ENCODE measurements around the gene ZNF341.

- no peak for TF ChIP-seq NR2C1 (IDR thresholded peaks at IDR 0.05)
- no peak for TF ChIP-seq NR2C1 (tag; IDR thresholded peaks at IDR 0.05)
- no peak for TF ChIP-seq PTRF (tag; IDR thresholded peaks at IDR 0.05)
- TF ChIP-seq SIX5 (IDR thresholded peaks at IDR 0.05; ENCODE audit: borderline replicate concordance in 1 of 2, insufficient read depth in 1 of 2, low read depth in 1 of 2, low read length in 2 of 2): no peak
- TF ChIP-seq, protein P1, sequence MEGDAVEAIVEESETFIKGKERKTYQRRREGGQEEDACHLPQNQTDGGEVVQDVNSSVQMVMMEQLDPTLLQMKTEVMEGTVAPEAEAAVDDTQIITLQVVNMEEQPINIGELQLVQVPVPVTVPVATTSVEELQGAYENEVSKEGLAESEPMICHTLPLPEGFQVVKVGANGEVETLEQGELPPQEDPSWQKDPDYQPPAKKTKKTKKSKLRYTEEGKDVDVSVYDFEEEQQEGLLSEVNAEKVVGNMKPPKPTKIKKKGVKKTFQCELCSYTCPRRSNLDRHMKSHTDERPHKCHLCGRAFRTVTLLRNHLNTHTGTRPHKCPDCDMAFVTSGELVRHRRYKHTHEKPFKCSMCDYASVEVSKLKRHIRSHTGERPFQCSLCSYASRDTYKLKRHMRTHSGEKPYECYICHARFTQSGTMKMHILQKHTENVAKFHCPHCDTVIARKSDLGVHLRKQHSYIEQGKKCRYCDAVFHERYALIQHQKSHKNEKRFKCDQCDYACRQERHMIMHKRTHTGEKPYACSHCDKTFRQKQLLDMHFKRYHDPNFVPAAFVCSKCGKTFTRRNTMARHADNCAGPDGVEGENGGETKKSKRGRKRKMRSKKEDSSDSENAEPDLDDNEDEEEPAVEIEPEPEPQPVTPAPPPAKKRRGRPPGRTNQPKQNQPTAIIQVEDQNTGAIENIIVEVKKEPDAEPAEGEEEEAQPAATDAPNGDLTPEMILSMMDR (IDR thresholded peaks at IDR 0.05 in 2 of 3, conservative IDR thresholded peaks at IDR 0.05 in 1 of 3; ENCODE audit: insufficient read depth in 2 of 3, low read depth in 1 of 3, low read length in 3 of 3): no peak
- no peak for TF ChIP-seq ZNF507 (tag; conservative IDR thresholded peaks at IDR 0.05)
- TF ChIP-seq TAF7 (tag; IDR thresholded peaks at IDR 0.05): no peak
- no peak for TF ChIP-seq GABPB1 (CRISPR knock-in tag; IDR thresholded peaks at IDR 0.05)
- no peak for TF ChIP-seq JUND (IDR thresholded peaks at IDR 0.05; ENCODE audit: borderline replicate concordance, low read depth, low read length)
- no peak for TF ChIP-seq JUND (tag; IDR thresholded peaks at IDR 0.05; ENCODE audit: borderline replicate concordance, low read depth, low read length)
Observed at GRCh38 chr20:33815671-33816070, 83.9 kb downstream of the ZNF341 start.

Data from K562 (cell line).